ENCODE results near the gene BAG3.

DNA sequence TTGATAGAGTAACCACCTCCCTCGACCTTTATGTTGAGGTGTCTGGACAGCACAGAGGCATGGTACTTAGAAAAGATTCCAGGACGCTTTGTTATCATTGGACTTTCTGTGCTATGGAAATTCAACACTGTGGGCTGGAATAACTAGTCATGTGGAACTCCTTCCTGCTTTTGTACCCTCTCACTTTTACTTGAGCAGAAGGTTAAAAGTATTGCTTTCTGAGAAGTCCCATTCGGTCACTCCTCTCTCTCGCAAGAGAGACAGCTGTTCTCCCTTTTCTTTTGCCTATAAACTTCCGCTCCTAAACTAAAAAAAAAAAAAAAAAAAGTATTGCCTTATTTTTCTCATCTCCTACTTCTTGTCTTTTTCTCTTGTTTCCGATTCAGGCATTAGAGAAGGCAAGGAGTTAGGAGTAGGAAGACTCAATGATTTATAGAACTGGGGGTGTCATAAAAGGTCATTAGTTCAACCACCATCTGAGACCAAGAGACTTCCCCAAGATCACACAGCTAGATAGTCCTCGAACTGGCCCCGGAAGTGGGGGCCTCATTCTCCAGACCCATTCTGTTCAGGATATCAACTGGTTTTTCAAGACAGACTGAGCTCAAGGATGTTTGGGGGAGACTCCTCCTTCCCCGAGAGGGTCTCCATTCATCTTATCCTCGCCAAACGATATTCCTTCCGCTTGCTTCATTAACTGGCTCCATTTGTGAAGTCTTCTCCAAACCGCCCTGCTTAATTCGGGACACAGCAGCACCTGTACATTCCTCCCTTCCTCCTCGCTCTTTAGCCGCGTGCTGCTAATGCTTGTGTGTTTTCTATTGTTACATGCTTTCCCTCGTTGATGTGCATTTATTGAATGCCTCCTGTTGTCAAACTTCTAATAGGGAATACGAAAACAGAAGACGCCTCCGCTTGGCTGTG, 73.7 kb downstream of the BAG3 start:
- TF ChIP-seq CTCF (IDR thresholded peaks at IDR 0.05; ENCODE audit: control extremely low read depth in 1 of 3, insufficient read depth in 1 of 3, low read depth in 1 of 3, low read length in 3 of 3) = no peak
- no peak for TF ChIP-seq RXRA (IDR thresholded peaks at IDR 0.05; ENCODE audit: insufficient read depth, low read depth, low read length)
- no peak for TF ChIP-seq YY1 (IDR thresholded peaks at IDR 0.05; ENCODE audit: low read depth, low read length)
- TF ChIP-seq POLR2AphosphoS5 (IDR thresholded peaks at IDR 0.05; ENCODE audit: low read depth, low read length) = no peak

Data from H1 (cell line).